ENCODE results near the gene USP4.
A peak's percentile ranks its signal among the peaks of the same experiment; 100 is the strongest.
"Not testable (repeated sequence)": the region's sequence is repeated elsewhere in the genome, so short reads cannot be mapped to it uniquely, and the experiment has no call there.

The USP4 gene

GRCh38 chr3:49240091-49240490 is 99.8 kb downstream of the USP4 start:
- not testable (repeated sequence) for DNase-seq

- DNase-seq: peak; percentile 26
Measured at GRCh38 chr3:49238274-49239127, 101.4 kb downstream of the USP4 start.

- no peak for DNase-seq
Measured at GRCh38 chr3:49237344-49237743, 102.5 kb downstream of the USP4 start.

GRCh38 chr3:49236226-49236625 is 103.6 kb downstream of the USP4 start:
- no peak for DNase-seq

GRCh38 chr3:49228817-49229216 is 111.0 kb downstream of the USP4 start:
- not testable (repeated sequence) for DNase-seq

Data from CD4-positive, alpha-beta T cell treated with Interleukin-17A for 1 hour (primary cell).